Endothelial cell (in vitro differentiated cells): ENCODE data around the gene ASMT. TPM values are rescaled to one million over a fixed set of nuclear protein-coding genes. Genes with fewer than 3 reads are reported as not detected.
"Not testable (repeated sequence)": the region's sequence is repeated elsewhere in the genome, so short reads cannot be mapped to it uniquely, and the experiment has no call there.

Experiments
- DNase-seq: peaks from one replicate; pipeline ENCODE4 v3.0.0; 2021; ENCODE audit warnings: low spot score
- H3K27ac Mint-ChIP-seq: one replicate; pipeline ENCODE4 v1.8.0; 2021; ENCODE audit warnings: mixed read lengths, inconsistent platforms; ENCODE audit not compliant: unreplicated experiment
- H3K27me3 Mint-ChIP-seq: one replicate; pipeline ENCODE4 v1.8.0; 2021; ENCODE audit warnings: mild to moderate bottlenecking, moderate library complexity, mixed read lengths, inconsistent platforms; ENCODE audit not compliant: unreplicated experiment
- H3K36me3 Mint-ChIP-seq: one replicate; pipeline ENCODE4 v1.8.0; 2021; ENCODE audit warnings: mild to moderate bottlenecking, low read depth, mixed read lengths, inconsistent platforms; ENCODE audit not compliant: unreplicated experiment
- H3K4me1 Mint-ChIP-seq: one replicate; pipeline ENCODE4 v1.8.0; 2021; ENCODE audit warnings: mild to moderate bottlenecking, mixed read lengths, inconsistent platforms; ENCODE audit not compliant: unreplicated experiment
- H3K4me3 Mint-ChIP-seq: one replicate; pipeline ENCODE4 v1.8.0; 2021; ENCODE audit warnings: mild to moderate bottlenecking, mixed read lengths, inconsistent platforms; ENCODE audit not compliant: unreplicated experiment
- H3K9me3 Mint-ChIP-seq: one replicate; pipeline ENCODE4 v1.8.0; 2021; ENCODE audit warnings: mixed read lengths, inconsistent platforms; ENCODE audit not compliant: unreplicated experiment
- CTCF ChIP-seq: fragments of 200-600 bp; sonication (generic); IDR thresholded peaks from one replicate; pipeline ENCODE4 v1.5.0; 2021; ENCODE audit warnings: antibody characterized with exemption; ENCODE audit not compliant: unreplicated experiment
- total RNA-seq: library from RNA; stranded (reverse); fragmentation: NEBNext Ultra II Directional; extraction: Animal tissue kit (Norgen Biotek cat#: 25700); gene quantifications from one replicate; pipeline ENCODE4 v1.2.1, GENCODE V29; 2021; ENCODE audit not compliant: unreplicated experiment

The ASMT gene
- total RNA-seq, 1 donor from 2014 or later: 0.31 TPM

- no peak for TF ChIP-seq CTCF
- Mint-ChIP-seq H3K4me1 (no peaks in the 10 kb centered on the region), H3K27ac (no peak overlapping the region), H3K4me3 (no peak overlapping the region), H3K36me3 (no peaks in the 10 kb centered on the region), H3K27me3 (peaks cover 3% of the 10 kb centered on the region), H3K9me3 (no peaks in the 10 kb centered on the region)
- no peak for DNase-seq
Observed at GRCh38 chrX:1623691-1624090, 8.8 kb downstream of the ASMT start.

DNA sequence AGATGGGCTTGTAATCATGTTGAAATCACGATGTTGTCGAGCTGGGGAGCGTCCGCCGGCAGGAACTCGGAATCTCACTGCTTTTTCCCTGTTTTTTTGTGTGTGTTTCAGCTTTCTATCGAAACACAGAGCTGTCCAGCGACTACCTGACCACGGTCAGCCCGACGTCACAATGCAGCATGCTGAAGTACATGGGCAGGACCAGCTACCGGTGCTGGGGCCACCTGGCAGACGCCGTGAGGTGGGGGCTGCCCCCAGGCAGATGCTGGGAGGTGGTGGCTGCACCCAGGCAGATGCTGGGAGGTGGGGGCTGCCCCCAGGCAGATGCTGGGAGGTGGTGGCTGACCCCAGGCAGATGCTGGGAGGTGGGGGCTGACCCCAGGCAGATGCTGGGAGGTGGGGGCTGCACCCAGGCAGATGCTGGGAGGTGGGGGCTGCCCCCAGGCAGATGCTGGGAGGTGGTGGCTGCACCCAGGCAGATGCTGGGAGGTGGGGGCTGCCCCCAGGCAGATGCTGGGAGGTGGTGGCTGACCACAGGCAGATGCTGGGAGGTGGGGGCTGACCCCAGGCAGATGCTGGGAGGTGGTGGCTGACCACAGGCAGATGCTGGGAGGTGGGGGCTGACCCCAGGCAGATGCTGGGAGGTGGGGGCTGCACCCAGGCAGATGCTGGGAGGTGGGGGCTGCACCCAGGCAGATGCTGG, 9.4 kb downstream of the ASMT start:
- H3K27ac Mint-ChIP-seq, H3K4me3 Mint-ChIP-seq, DNase-seq, H3K36me3 Mint-ChIP-seq, H3K27me3 Mint-ChIP-seq, H3K9me3 Mint-ChIP-seq, H3K4me1 Mint-ChIP-seq: not testable (repeated sequence)

- not testable (repeated sequence) for H3K27me3 Mint-ChIP-seq, H3K4me1 Mint-ChIP-seq, H3K36me3 Mint-ChIP-seq, H3K9me3 Mint-ChIP-seq, DNase-seq, H3K4me3 Mint-ChIP-seq, H3K27ac Mint-ChIP-seq
Observed at GRCh38 chrX:1624861-1625215, 10.0 kb downstream of the ASMT start.

GRCh38 chrX:1629244-1629643, 14.4 kb downstream of the ASMT start:
- peaks cover 5% of the 10 kb centered on the region for H3K9me3 Mint-ChIP-seq
- H3K27me3 Mint-ChIP-seq: peaks cover 6% of the 10 kb centered on the region
- peaks cover 3% of the 10 kb centered on the region for H3K36me3 Mint-ChIP-seq
- no peak for DNase-seq
- no peak overlapping the region for H3K4me3 Mint-ChIP-seq
- no peak for TF ChIP-seq CTCF
- H3K4me1 Mint-ChIP-seq: peaks cover 4% of the 10 kb centered on the region
- peak overlapping the region; percentile 42 for H3K27ac Mint-ChIP-seq

DNA sequence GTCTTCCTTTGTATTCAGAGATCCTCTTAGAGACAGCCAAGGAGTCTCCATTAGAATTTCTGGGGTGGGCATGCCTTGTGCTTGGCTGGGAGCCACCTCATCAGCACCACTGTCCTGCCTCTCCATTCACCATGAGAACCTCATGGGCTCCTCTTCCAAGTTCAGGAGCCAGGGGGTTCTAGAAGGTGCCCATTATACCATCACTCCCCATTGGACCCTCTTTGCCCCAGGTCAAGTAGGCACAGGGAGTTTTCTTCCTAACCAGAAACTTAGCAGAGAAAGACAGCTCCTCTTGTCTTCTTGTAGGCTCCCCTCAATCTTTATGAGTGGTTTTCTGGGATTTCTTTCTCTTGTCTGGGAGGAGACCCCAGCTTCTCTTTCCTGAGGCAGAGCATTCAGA, 31.1 kb downstream of the ASMT start:
- Mint-ChIP-seq H3K4me1 (no peaks in the 10 kb centered on the region), H3K9me3 (peaks cover 5% of the 10 kb centered on the region), H3K27ac (no peak overlapping the region), H3K36me3 (peaks cover 7% of the 10 kb centered on the region), H3K4me3 (no peak overlapping the region), H3K27me3 (peaks cover 16% of the 10 kb centered on the region)
- no peak for TF ChIP-seq CTCF
- no peak for DNase-seq

- H3K27ac Mint-ChIP-seq: no peak overlapping the region
- H3K4me1 Mint-ChIP-seq: no peaks in the 10 kb centered on the region
- no peaks in the 10 kb centered on the region for H3K36me3 Mint-ChIP-seq
- peaks cover 4% of the 10 kb centered on the region for H3K27me3 Mint-ChIP-seq
- no peak for TF ChIP-seq CTCF
- H3K4me3 Mint-ChIP-seq: no peak overlapping the region
- no peaks in the 10 kb centered on the region for H3K9me3 Mint-ChIP-seq
- no peak for DNase-seq
Observed at GRCh38 chrX:1649621-1650020, 34.8 kb downstream of the ASMT start.
